GM23338 (cell line): ENCODE measurements around the gene ZCCHC17.

Experiments used
- CREB1 ChIP-seq: fragments of 250-450 bp; sonication (Bioruptor Pico); IDR thresholded peaks from 2 replicates; pipeline ENCODE4 v1.5.0; 2020; ENCODE audit warnings: low read depth, mild to moderate bottlenecking, moderate library complexity
- EZH2 ChIP-seq: fragments of 200-600 bp; sonication (generic); IDR thresholded peaks from one replicate; pipeline ENCODE4 v1.8.0; 2017; ENCODE audit warnings: antibody characterized with exemption, mild to moderate bottlenecking, low read depth; ENCODE audit not compliant: unreplicated experiment
- EZH2phosphoT487 ChIP-seq: fragments of 200-600 bp; sonication (generic); IDR thresholded peaks from one replicate; pipeline ENCODE4 v1.8.1; 2018; ENCODE audit warnings: antibody characterized with exemption; ENCODE audit not compliant: unreplicated experiment
- JUNB ChIP-seq: IDR thresholded peaks from one replicate; pipeline ENCODE4 v1.6.1; 2016; ENCODE audit warnings: antibody characterized with exemption; ENCODE audit not compliant: unreplicated experiment
- NANOG ChIP-seq: IDR thresholded peaks from 2 replicates; pipeline ENCODE4 v1.6.1; 2016; ENCODE audit warnings: antibody characterized with exemption, borderline replicate concordance
- POLR2AphosphoS5 ChIP-seq: IDR thresholded peaks from 2 replicates; pipeline ENCODE4 v1.6.1; 2016; ENCODE audit warnings: antibody characterized with exemption, low read depth
- TF ChIP-seq, protein P1 (sequence below): IDR thresholded peaks from one replicate; pipeline ENCODE4 v1.6.1; 2018; ENCODE audit warnings: antibody characterized with exemption; ENCODE audit not compliant: unreplicated experiment
- TF ChIP-seq, protein P2 (sequence below), 2 experiments: fragments of 200-600 bp in 1 of 2; sonication (generic) in 1 of 2; conservative IDR thresholded peaks; 2 replicates each; pipeline versions ENCODE4 v1.5.1 to v1.6.1; 2016 to 2017; ENCODE audit warnings: antibody characterized with exemption in 2 of 2, low read depth in 2 of 2, mild to moderate bottlenecking in 2 of 2, moderate library complexity in 1 of 2
- TF ChIP-seq, protein P3 (sequence below): IDR thresholded peaks from 2 replicates; pipeline ENCODE4 v1.6.1; 2016; ENCODE audit warnings: antibody characterized with exemption

DNA sequence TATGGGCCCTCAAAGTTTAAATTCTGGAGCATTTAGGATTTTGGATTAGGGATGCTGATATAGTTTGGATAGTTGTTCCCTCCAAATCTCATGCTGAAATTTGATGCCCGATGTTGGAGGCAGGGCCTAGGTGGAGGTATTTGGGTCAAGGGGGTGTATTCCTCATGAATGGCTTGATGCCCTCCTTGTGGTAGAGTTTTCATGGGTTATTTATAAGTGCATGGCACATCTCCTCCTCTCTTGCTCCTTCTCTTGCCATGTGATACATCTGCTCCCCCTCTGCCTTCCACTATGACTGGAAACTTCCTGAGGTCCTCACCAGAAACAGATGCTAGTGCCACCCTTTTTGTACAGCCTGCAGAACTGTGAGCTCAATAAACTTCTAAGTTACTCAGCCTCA lies 39.6 kb upstream of the ZCCHC17 start:
- TF ChIP-seq, protein P1, sequence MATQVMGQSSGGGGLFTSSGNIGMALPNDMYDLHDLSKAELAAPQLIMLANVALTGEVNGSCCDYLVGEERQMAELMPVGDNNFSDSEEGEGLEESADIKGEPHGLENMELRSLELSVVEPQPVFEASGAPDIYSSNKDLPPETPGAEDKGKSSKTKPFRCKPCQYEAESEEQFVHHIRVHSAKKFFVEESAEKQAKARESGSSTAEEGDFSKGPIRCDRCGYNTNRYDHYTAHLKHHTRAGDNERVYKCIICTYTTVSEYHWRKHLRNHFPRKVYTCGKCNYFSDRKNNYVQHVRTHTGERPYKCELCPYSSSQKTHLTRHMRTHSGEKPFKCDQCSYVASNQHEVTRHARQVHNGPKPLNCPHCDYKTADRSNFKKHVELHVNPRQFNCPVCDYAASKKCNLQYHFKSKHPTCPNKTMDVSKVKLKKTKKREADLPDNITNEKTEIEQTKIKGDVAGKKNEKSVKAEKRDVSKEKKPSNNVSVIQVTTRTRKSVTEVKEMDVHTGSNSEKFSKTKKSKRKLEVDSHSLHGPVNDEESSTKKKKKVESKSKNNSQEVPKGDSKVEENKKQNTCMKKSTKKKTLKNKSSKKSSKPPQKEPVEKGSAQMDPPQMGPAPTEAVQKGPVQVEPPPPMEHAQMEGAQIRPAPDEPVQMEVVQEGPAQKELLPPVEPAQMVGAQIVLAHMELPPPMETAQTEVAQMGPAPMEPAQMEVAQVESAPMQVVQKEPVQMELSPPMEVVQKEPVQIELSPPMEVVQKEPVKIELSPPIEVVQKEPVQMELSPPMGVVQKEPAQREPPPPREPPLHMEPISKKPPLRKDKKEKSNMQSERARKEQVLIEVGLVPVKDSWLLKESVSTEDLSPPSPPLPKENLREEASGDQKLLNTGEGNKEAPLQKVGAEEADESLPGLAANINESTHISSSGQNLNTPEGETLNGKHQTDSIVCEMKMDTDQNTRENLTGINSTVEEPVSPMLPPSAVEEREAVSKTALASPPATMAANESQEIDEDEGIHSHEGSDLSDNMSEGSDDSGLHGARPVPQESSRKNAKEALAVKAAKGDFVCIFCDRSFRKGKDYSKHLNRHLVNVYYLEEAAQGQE, result no peak
- TF ChIP-seq, protein P2, sequence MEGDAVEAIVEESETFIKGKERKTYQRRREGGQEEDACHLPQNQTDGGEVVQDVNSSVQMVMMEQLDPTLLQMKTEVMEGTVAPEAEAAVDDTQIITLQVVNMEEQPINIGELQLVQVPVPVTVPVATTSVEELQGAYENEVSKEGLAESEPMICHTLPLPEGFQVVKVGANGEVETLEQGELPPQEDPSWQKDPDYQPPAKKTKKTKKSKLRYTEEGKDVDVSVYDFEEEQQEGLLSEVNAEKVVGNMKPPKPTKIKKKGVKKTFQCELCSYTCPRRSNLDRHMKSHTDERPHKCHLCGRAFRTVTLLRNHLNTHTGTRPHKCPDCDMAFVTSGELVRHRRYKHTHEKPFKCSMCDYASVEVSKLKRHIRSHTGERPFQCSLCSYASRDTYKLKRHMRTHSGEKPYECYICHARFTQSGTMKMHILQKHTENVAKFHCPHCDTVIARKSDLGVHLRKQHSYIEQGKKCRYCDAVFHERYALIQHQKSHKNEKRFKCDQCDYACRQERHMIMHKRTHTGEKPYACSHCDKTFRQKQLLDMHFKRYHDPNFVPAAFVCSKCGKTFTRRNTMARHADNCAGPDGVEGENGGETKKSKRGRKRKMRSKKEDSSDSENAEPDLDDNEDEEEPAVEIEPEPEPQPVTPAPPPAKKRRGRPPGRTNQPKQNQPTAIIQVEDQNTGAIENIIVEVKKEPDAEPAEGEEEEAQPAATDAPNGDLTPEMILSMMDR (conservative IDR thresholded peaks at IDR 0.05; ENCODE audit: low read depth in 2 of 2), result no peak
- TF ChIP-seq EZH2 (no peak), POLR2AphosphoS5 (no peak), JUNB (no peak), CREB1 (CRISPR knock-in tag) (no peak), EZH2phosphoT487 (no peak), NANOG (no peak)
- TF ChIP-seq, protein P3, sequence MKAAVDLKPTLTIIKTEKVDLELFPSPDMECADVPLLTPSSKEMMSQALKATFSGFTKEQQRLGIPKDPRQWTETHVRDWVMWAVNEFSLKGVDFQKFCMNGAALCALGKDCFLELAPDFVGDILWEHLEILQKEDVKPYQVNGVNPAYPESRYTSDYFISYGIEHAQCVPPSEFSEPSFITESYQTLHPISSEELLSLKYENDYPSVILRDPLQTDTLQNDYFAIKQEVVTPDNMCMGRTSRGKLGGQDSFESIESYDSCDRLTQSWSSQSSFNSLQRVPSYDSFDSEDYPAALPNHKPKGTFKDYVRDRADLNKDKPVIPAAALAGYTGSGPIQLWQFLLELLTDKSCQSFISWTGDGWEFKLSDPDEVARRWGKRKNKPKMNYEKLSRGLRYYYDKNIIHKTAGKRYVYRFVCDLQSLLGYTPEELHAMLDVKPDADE, result no peak
